Sigmoid colon (tissue), 4 donors: Measurements from ENCODE around the gene SELENOO.
A peak's percentile ranks its signal among the peaks of the same experiment; 100 is the strongest.

Experiments
- EP300 ChIP-seq, 4 donors: sonication (generic); formaldehyde crosslinking; IDR thresholded peaks; one replicate each; pipeline ENCODE4 v1.6.1; 2017; ENCODE audit warnings: antibody characterized with exemption in 4 of 4
- POLR2A ChIP-seq, 2 donors: fragments of 450-650 bp; IDR thresholded peaks; one replicate each; pipeline ENCODE4 v1.6.1; 2016; ENCODE audit warnings: antibody characterized with exemption in 2 of 2, mild to moderate bottlenecking in 2 of 2, moderate library complexity in 2 of 2
- POLR2AphosphoS5 ChIP-seq, 4 donors: sonication (generic); formaldehyde crosslinking; IDR thresholded peaks; one replicate each; pipeline ENCODE4 v1.6.1; 2017; ENCODE audit warnings: antibody characterized with exemption in 4 of 4
- TF ChIP-seq, protein P1 (sequence below), 4 experiments: fragments of 450-650 bp in 3 of 4; fragments of 200-600 bp in 1 of 4; IDR thresholded peaks; one replicate each; pipeline ENCODE4 v1.5.1; 2016 to 2019; ENCODE audit warnings: antibody characterized with exemption in 4 of 4, mild to moderate bottlenecking in 3 of 4, moderate library complexity in 2 of 4

GRCh38 chr22:50250555-50251476 lies 50.0 kb downstream of the SELENOO start, which contains the start of gene HDAC10:
- TF ChIP-seq, protein P1, sequence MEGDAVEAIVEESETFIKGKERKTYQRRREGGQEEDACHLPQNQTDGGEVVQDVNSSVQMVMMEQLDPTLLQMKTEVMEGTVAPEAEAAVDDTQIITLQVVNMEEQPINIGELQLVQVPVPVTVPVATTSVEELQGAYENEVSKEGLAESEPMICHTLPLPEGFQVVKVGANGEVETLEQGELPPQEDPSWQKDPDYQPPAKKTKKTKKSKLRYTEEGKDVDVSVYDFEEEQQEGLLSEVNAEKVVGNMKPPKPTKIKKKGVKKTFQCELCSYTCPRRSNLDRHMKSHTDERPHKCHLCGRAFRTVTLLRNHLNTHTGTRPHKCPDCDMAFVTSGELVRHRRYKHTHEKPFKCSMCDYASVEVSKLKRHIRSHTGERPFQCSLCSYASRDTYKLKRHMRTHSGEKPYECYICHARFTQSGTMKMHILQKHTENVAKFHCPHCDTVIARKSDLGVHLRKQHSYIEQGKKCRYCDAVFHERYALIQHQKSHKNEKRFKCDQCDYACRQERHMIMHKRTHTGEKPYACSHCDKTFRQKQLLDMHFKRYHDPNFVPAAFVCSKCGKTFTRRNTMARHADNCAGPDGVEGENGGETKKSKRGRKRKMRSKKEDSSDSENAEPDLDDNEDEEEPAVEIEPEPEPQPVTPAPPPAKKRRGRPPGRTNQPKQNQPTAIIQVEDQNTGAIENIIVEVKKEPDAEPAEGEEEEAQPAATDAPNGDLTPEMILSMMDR (IDR thresholded peaks at IDR 0.05) = no peak
- TF ChIP-seq POLR2A (IDR thresholded peaks at IDR 0.05) (no peak), POLR2AphosphoS5 (IDR thresholded peaks at IDR 0.05) (peak in 2 of 4 donors; percentile 58 to 68), EP300 (IDR thresholded peaks at IDR 0.05) (no peak)
